HG02970 (cell line): ENCODE results near the gene TMEM187.
"Not testable (repeated sequence)": the region's sequence is repeated elsewhere in the genome, so short reads cannot be mapped to it uniquely, and the experiment has no call there.

Source experiments
- ATAC-seq: cut with Tn5 transposase; IDR thresholded peaks from one replicate; pipeline ENCODE4 v1.9.1; 2021; ENCODE audit warnings: mild to moderate bottlenecking, moderate library complexity, moderate number of reproducible peaks; ENCODE audit not compliant: unreplicated experiment, low FRiP score

The TMEM187 gene

DNA sequence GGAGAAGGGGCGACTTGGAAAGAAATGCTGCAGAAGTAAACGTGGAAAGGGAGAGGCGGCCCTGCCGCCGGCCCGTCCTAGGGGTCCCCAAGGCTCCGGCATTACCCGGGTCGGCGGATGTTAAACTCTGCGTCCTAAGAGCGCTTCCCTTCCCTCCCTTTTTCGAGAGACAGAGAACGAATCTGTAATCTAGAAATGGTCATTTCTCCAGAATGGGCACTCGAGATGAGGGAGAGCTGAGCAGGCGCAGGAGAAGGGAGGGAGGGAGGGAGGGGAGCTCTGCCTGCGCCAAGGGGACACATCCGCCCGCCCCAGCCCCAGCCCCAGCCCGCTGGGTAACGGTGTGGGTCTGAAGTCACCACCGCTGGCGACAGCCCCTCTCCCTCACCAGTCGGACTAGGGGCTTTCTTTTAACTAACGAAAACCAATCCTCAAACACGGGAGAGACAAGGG, 2.6 kb upstream of the TMEM187 start:
- ATAC-seq = no peak

DNA sequence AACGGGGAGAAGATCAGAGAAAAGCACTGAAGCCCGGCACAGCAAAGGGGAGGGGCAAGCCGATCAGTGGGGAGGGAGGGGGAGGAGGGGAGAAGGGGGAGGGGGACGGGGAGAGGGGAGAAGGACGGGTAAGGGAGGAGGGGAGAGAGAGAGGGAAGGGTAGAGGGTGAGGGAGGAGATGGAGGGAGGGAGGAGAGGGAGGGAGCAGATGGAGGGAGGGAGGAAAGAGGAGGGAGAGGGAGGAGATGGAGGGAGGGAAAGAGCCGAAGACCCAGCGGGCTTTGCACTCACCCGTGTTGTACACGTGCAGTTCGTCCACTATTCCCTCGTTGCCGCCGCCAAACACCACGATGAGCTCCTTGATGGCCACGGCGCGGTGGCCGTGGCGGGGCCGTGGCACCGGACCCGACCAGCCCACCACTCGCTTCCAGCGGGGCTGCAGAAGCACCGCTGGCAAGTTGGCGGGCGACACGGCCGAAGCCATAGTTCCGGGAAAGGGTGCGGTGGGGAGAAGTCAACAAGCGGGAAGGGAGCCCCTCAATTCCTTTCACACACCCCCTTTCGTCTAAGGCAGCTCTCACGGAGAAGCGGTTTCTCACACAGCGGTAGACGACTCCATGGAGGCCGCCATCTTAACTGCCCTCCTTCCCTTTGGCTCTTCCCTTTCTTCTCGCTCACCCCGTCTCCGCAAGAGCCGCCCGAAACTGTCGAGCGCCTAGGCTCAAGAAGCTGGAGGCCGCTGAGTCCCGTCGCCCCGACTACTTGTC, 2.0 kb upstream of the TMEM187 start:
- peak; percentile 3 for ATAC-seq

DNA sequence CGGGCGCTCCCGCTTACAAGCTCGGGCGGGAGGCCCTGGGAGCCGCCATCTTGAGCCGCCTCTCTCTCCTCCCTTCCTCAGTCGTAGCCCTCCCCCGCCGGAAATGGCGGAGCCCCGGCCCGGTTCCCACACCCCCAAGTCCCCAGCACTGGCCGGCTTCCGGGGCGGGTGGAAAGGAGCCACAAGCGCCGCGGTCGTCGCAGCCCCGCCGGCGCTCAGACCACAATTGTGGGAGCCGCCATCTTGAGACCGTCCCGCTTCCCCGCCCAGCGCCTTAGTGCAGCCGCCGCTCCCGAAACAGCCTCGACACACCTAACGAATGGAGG, 1.5 kb upstream of the TMEM187 start:
- ATAC-seq = peak; percentile 38

DNA sequence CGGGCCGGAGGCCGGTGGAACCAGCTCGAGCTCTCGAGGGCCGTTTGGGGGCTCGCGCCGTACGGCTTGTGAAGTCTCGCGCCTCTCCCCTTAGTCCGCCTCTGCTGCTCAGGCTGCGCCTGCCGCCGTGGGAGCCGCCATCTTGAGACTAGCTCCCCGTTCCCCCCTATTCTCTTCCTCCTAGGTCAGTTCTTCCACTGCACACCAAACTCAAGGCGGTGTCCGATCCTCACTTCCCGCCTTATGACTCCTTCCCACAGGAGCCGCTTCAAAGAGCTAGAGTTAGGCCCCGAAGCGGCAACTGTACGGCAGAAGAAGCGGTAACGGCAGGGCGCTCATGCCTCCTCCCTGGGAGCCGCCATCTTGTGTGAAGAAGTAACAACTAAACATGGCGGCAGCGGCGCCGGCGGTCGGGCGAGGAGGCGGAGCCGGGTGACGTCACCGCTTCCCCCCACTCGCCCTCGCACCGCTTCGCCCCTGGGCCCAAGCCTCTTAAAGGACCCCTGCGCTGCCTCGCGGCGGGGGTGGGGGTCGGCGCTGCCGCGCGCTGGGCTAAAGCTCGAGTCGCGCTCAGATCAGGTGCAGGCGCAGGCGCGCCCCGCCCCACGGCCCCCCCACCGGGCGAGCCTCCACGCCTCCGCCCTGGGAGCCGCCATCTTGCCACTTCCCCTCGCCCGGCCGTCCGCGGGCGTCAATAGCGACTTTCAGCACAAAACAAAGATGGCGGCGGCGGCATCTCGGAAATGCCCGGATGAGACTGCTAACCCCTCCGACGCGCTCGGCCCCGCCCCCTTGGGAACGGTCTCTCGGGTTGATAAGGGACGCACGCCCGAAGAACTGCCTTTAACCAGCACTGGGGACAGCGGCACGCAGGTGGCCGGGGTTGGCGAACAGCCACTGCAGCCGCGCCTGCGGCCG, 845 bp upstream of the TMEM187 start, which contains the start of gene HCFC1:
Gene HCFC1, minus strand, starts transcription at position 369 of the 918 bp plus-strand sequence. CDS start 978 bp downstream, outside the sequence.
- ATAC-seq = peak; percentile 44

DNA sequence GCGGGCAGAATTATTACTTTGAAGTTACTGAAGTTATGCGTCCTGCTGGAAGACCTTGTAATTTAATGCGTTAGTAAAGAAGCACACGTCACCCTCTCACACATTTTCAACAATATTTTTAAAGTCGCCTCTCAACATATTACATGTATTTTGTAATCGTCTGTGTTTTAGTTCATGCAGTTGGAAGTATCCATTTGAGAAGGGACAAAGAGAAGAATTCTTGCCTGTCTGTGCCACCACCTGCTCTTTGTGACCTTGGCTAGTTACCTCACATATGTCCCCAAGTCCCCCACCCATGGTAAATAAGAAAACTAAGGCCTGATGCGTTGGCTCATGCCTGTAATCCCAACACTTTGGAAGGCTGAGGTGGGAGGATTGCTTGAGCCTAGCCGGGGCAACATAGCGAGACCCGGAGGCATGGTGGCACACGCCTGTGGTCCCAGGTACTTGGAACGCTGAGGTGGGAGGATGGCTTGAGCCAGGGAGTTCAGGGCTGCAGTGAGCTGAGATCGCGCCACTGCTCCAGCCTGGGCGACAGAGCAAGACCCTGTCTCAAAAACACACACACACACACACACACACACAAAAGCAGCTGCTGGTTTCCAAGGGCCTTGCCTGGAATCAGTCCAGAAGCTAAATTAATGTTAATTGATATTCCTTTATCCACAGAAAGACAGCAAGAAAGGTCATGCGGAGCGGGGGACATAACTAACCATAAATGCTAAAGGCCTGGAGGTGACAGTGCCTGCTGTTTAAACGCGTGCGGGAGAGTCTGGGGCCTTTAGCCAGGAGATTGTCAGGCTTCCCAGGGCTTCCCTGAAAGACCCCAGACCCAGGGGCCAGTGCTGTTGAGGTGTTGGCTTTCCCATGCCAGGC, 811 bp downstream of the TMEM187 start:
- no peak for ATAC-seq

DNA sequence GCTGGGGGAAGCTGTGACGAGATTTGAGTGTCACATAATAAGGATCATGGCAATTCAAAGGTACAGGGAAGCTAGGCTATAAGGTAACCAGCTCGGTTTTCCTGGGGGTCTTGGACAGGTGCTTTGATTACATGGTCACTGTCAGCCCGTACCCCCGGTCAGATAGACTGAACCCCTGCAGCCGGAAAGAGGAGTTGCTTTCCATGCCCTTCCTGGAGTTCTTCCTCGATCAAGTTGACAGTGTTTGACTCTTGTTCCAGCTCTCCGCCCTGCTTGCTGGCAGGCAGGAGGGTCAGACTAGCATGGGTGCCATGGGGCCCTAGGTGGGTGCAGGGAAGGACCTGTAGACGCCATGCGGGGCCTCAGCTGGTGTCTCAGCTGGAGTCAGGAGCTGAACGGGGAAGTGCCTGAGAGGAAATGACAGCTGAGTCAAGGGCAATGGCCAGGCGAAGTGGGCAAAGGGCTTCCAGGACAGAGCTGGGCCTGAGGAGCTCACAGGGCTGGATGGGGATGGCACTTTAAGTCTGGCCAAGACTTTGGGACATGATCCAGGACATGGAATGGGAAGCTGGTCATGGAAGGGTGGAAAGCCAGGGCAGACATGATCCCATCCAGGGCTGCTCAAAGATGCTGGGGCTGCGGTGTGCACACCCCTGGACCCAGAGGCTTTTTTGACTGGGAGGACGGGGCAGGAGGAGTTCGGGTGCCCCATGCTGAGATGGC, 1.6 kb downstream of the TMEM187 start:
- ATAC-seq = no peak

DNA sequence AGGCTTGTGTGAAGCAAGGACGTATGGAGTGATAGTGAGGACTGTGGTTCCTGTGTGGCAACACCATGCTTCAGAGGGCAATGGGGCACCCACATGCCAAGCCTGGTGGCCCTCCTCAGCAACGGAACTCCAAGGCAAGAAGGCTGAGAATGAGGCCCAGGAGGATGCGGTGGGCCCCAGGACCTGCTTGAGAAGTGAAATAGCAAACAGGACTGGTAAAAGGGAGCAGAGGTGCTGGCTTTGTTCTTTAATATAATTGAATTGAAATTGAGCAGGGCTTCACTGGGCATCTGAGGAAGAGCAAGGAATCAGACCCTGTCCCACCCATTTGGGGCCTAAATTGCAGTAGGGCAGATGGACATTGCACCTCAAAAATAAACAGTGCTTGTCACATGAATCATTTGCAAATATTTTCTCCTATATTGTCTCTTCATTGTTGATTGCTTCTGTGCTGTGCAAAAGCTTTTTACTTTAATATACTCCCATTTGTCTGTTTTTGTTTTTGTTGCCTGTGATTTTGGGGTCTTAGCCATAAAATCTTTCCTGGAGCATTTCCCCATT, 2.3 kb downstream of the TMEM187 start:
- no peak for ATAC-seq

DNA sequence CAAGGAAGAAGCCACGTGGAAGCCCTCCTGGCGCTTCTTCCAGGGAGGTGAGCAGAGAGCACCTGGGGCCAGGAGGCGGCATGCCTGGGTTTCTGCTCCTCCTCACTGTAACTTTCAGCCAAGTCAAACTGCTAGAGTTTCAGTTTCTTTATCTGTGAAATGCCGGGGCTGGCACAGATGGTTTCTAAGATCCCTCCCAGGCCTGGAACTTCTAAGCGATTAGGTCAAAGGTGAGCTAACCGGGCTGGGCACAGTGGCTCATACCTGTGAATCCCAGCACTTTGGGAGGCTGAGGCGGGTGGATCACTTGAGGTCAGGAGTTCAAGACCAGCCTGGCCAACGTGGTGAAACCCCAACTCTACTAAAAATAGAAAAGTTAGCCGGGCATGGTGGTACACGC, 7.8 kb downstream of the TMEM187 start:
- not testable (repeated sequence) for ATAC-seq

DNA sequence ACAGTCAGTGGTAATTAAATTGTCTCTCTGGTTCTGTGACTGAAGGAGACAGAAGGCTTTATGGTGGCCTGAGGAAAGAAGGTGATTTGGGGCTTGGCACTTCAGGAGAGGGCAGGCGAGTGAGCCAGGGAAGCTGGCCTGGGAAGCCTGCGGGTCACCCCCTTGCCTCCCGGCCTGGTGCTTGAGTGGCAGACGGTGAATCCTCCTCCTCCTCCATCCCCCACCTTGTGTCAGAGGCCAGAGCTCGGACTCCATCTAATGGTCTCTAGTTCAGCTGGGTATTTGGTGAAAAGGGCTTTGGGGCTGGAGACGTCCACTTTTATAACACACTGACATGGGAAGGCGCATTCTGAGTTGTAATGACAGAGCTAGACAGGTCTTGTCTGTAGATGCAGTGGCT, 8.7 kb downstream of the TMEM187 start:
- ATAC-seq = no peak

DNA sequence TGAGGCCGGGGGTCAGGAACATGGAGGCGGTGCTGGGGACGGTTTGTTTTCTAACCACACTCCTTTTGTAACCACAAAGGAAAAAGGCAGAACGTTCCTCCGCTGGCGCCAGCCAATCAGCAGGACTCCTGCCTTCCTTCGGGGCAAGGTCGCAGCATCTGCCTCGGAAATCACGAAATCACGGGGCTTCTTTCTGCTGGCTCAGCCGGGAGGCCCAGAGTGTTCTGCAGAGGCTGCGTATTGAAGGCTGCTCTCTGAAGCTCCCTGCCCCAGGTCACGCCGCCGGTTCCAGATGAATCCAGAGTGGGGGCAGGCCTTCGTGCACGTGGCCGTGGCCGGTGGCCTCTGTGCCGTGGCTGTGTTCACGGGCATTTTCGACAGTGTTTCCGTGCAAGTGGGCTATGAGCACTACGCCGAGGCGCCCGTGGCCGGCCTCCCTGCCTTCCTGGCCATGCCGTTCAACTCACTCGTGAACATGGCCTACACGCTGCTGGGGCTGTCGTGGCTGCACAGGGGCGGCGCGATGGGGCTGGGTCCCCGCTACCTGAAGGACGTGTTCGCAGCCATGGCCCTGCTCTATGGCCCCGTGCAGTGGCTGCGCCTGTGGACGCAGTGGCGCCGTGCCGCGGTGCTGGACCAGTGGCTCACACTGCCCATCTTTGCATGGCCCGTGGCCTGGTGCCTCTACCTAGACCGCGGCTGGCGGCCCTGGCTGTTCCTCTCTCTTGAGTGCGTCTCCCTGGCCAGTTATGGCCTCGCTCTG, 9.4 kb downstream of the TMEM187 start:
- ATAC-seq = no peak

DNA sequence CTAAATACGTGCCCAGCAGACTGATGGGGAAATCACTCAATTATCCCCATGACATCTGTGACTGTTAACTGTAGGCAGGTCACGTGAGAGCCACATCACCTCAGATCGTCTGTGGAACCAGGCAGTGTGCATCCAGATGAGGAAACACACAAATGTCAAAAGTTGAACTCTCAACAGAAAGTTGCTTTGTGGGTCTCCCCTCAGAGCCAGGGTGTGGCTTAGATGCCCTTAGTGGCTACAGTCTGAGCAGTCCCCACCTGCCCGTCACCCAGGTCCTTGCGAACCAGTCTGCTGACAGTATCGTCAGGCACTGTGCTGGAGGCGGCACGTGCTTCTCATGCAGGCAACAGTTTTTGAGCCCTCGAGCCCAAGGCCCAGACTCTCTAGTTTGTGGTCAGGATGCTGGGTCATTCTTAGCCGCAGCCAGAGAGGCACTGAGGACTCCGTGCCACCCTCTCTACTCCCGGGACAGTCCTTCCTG, 10.8 kb downstream of the TMEM187 start:
- no peak for ATAC-seq

DNA sequence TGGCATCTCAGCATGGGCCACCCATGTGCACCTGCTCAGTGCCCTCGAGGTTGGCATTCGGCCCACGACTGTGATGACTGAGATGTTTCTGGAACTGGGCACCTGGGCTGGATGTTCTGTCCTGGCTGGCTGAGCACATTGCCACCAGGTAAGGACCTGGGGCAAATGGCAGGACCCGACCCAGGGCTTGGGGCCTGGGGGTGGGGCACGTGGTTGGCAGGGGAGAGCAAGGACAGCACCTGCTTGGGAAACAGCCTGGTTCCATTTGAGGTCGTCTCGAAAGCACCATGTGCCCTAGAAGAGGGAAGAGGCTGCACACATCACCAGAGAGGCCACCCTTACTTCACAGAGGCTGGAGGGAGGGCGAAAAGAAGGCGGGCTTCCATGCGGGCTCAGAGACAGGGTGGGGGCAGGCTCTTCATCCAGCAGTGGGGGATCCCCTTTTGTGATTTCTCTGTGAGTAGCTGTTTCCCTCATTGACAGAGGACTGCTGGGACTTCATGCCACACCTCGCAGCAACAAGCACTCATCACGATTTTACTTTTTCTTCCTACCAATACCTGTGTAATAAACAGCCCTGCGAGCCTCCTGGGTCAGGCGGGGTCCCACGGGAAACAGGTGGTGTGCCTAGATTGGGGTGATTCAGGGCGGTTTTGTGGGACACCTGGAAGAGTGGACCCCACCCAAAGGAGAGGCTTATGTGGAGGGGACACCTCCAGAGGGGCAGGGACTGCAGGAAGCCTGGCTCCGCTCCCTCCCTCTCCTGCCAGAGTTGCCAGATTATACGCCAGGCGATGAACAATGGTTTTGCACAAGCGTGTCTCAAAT, 12.0 kb downstream of the TMEM187 start:
- ATAC-seq = no peak

DNA sequence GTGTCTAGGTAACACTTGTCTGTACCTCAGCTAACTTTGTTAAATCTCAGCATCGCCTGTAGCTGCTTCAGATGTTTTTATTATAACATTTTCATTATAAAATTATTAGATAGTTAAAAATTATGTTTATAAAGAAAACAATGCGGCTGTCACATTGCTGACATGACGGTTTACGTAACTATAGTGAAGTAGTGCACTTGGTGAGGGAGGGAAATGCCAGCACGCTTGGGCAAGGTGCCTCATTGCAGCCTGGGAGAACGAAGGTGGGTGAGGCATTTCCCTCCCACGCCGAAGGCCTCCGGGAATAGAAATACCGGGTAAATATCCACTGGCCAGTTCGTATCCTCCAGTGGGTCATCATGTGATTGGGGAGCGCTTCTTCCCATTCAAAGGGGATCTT, 15.9 kb downstream of the TMEM187 start:
- ATAC-seq = no peak

DNA sequence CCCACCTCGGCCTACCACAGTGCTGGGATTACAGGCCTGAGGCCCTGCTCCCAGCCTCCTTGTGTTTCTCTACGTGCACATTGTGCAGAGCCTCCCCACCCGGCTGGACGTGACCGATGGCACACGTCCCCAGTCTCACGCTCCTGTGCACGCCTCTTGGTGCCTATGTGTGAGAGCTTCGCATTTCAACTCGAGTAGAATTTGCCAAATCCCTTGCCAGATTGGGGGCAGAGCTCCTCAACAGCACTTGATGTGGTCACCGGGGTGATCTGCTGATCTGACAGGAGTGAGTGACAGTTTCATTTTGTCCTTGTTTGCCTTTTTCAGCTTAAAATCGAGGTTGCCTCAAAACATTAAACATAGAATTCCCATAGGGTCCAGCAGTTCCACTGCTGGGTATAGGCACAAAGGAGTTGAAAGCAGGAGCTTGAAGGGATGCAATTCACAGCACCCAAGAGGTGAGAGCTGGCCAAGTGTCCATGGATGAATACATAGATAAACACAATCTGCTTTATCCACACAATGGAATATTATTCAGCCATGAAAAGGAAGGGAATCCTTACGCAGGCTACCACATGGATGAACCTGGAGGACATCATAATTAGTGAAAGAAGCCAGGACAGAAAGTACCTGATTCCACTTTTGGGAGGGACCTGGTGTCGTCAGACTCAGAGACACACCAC, 17.6 kb downstream of the TMEM187 start:
- no peak for ATAC-seq

DNA sequence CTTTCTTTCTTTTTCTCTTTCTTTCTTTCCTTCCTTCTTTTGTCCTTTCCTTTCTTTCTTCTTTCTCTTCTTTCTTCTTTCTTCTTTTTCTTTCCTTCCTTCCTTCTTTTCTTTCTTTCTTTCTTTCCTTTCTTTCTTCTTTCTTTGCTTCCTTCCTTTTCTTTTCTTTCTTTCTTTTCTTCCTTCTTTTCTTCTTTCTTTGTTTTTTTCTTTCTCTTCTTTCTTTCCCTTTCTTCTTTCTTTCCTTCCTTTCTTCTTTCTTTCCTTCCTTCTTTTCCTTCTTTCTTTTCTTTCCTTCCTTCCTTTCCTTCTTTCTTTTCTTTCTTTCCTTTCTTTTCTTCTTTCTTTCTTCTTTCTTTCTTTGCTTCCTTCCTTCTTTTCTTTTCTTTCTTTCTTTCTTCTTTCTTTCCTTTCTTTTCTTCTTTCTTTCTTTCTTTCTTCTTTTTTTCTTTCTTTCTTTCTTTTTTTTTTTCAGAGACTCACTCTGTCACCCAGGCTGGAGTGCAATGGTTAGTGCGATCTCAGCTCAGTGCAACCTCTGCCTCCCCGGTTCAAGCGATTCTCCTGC, 18.5 kb downstream of the TMEM187 start:
- no peak for ATAC-seq

DNA sequence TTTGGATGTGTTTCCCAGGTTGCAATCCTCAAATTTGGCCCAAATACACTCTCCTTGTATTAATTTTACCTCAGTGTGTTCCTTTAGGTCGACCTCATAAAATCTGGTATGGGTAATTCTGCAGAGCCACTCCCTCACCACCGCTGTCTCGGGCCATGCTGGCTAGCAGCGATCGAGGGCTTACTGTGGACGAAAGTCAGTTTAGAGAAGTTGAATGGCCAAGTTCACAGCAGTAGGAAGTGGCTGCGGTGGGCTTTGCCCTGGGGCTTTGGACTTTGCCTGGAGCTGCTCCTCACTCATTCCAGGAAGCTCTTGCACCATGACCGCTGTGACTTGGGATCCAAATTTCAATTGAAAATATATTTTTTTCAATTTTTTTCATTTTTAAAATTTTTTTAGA, 19.6 kb downstream of the TMEM187 start:
- no peak for ATAC-seq

DNA sequence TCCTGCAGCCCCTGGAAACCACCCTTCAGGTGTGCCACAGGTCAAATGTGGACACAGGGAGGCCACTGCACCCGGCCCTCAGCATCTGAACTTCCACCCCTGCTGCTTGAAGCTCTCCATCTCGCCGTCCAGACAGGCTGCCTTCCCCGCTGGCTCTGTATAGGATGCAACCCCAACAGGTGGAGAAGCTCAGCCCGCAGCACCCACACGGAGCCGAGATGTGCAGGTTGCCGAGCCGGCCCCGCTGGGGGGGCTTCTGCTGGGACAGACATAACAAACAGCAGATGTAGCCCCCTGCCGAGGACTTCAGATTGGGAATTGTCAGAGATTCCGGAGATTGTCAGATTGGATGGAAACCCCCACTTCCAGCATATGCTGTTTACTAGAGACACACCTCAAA, 20.5 kb downstream of the TMEM187 start:
- no peak for ATAC-seq
